ENCODE results near the gene SMC1B.

The SMC1B gene

DNA sequence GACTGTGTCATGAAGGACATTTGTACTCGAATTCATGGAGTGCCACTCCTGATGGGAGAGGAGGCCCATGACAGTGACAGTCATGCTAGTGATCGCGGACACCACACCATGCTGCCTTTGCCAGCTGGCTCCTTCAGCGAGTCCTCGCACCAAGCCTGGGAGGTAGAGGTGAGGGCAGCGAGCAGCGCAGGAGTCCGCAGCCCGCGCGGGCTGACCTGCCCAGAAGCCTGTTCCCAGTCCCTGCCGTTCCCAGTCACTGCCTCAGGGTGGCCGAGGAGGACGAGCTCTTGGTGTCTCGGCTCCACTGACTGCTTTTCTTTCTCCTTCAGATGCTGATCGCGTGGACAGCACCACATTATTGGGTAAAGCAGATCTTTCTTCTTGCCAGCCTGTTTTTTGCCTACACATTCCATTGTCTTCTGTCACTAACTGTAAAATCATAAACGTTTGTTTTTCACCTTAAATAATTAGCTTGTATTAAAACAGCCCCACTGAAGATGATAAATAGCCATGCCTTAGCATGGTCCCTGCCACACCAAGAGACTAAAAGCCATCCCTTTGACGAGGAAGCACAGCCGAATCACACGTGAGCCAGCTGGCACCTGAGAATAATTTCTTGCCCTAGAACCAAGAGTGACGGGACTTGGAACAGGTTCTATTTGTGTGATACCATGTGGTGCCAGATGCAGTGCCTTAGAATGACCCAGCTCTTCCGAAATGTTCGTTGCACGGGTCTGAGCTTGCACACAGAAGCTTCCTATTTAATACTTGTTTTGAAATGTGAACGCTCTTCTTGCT is 78.2 kb downstream of the SMC1B start:
- DNase-seq (ENCODE audit: low read depth) = no peak
- no peak overlapping the region for H3K4me3 ChIP-seq (ENCODE audit: low read depth, low read length)
- in situ Hi-C loops (cut with HindIII; ENCODE audit: low sequenced_read_pairs) = no loop called here
- TF ChIP-seq, protein P1, sequence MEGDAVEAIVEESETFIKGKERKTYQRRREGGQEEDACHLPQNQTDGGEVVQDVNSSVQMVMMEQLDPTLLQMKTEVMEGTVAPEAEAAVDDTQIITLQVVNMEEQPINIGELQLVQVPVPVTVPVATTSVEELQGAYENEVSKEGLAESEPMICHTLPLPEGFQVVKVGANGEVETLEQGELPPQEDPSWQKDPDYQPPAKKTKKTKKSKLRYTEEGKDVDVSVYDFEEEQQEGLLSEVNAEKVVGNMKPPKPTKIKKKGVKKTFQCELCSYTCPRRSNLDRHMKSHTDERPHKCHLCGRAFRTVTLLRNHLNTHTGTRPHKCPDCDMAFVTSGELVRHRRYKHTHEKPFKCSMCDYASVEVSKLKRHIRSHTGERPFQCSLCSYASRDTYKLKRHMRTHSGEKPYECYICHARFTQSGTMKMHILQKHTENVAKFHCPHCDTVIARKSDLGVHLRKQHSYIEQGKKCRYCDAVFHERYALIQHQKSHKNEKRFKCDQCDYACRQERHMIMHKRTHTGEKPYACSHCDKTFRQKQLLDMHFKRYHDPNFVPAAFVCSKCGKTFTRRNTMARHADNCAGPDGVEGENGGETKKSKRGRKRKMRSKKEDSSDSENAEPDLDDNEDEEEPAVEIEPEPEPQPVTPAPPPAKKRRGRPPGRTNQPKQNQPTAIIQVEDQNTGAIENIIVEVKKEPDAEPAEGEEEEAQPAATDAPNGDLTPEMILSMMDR (IDR thresholded peaks at IDR 0.05; ENCODE audit: low read depth, low read length, missing control alignments) = peak; percentile 18

DNA sequence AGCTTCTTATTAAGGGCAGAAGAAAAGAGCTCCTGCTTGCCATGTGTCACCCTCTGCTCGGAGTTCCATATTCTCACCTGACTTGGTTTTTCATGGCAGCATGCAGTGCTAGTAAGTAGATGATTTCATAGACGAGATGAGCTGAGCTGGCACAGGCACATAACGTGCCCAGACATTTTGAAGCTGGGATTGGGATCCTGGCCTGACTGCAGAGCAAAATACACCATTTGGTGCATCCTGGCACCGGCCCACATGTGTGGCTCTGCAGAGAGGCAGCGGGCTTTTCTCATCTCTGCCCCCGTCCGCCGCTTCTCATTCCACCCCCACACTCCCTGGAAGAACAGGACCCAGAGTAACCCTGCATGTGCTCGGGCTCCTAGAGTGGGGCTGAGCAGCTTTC is 78.9 kb downstream of the SMC1B start:
- TF ChIP-seq, protein P1 (IDR thresholded peaks at IDR 0.05; ENCODE audit: low read depth, low read length, missing control alignments) = no peak
- in situ Hi-C loops (cut with HindIII; ENCODE audit: low sequenced_read_pairs) = loop anchor here (5.0 kb wide), 1 partner anchor 62 kb away; no protein-coding TSS in a partner anchor
- no peak overlapping the region for H3K4me3 ChIP-seq (ENCODE audit: low read depth, low read length)
- no peak for DNase-seq (ENCODE audit: low read depth)

DNA sequence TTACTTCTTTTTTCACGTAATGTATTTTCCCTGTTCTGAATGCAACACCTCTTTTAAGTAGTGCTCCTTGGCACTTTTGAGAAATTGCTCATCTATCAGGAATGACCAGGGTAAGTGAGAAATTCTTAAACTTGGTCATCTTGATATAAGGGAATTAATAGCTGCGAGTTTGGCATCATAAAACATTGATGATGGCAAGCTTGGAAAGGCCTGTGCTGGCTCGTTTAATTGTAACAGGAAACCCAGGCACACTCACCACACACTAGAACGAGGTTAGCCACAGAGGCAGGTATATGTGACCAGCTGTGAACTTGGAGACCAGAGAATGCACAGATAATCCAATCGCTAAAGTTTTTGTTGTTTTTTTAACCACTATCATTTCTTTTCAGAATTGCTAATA is 79.3 kb downstream of the SMC1B start:
- no peak for DNase-seq (ENCODE audit: low read depth)
- TF ChIP-seq, protein P1 (IDR thresholded peaks at IDR 0.05; ENCODE audit: low read depth, low read length, missing control alignments) = no peak
- no peak overlapping the region for H3K4me3 ChIP-seq (ENCODE audit: low read depth, low read length)
- in situ Hi-C loops (cut with HindIII; ENCODE audit: low sequenced_read_pairs) = loop anchor here (5.0 kb wide), 1 partner anchor 62 kb away; no protein-coding TSS in a partner anchor

DNA sequence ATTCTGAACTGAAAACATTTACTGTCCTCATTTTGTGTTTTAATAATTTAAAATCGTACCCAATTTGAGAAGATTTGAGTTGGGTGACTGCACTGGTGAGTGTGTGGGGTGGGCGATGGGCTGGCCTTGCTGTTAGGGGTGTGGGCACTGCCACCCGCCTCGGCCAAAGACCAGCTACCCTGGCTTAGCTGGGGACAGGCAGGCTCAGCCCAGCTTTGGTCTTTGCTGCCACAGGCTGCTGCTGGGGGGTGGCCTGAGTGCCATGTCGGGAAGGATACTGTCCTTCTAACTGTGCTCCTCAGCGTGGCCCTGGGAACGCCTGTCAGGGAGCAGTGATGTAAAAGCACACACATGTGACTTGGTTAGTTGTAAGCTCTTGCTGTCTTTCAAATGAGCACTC is 81.4 kb downstream of the SMC1B start:
- no peak for DNase-seq (ENCODE audit: low read depth)
- TF ChIP-seq, protein P1 (IDR thresholded peaks at IDR 0.05; ENCODE audit: low read depth, low read length, missing control alignments) = no peak
- in situ Hi-C loops (cut with HindIII; ENCODE audit: low sequenced_read_pairs) = loop anchor here (5.0 kb wide), 1 partner anchor 60 kb away; no protein-coding TSS in a partner anchor

DNA sequence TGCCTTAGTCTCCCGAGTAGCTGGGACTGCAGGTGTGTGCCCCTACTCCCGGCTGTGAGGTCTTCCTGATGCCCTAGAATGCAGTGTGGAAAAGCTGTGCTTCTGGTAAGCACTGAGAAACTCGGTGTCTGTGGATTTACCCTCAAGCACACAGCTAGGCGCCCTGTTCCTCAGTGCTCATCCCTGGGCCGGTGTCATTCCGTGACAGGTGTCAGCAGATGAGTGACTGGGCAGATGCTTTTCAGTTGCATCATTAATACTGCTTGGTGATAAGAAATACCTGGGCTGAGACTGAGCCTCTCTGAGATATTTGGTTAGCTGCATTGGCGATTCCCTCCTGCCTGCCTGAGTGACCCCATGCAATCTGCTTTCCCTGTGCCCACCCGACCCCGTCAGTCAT is 81.9 kb downstream of the SMC1B start:
- in situ Hi-C loops (cut with HindIII; ENCODE audit: low sequenced_read_pairs) = loop anchor here (5.0 kb wide), 1 partner anchor 59 kb away; no protein-coding TSS in a partner anchor
- H3K4me3 ChIP-seq (ENCODE audit: low read depth, low read length) = no peak overlapping the region
- TF ChIP-seq, protein P1 (IDR thresholded peaks at IDR 0.05; ENCODE audit: low read depth, low read length, missing control alignments) = no peak
- DNase-seq (ENCODE audit: low read depth) = no peak

More for the DNA sequence above, 81.4 kb downstream of the SMC1B start:
- no peak overlapping the region for H3K4me3 ChIP-seq (ENCODE audit: low read depth, low read length)

DNA sequence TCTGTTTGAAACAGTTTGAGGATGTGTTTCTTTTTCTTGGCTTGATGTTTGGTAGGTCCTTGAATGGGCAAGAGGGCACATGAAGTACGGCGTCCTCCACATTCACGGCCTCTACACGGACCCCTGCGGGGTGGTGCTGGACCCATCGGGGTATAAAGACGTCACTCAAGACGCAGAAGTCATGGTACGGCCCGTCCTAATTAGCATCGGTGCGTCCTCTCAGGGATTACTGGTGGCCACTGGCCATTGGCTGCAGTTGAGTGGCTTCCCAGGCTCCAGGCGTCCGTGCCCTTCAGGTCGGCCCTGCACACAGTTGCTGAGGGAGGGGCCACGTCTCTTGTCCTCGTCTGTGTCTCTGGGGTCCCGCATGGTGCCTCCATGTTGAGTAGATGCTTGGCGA is 82.9 kb downstream of the SMC1B start:
- in situ Hi-C loops (cut with HindIII; ENCODE audit: low sequenced_read_pairs) = loop anchor here (5.0 kb wide), 1 partner anchor 58 kb away; no protein-coding TSS in a partner anchor
- DNase-seq (ENCODE audit: low read depth) = no peak
- TF ChIP-seq, protein P1 (IDR thresholded peaks at IDR 0.05; ENCODE audit: low read depth, low read length, missing control alignments) = no peak
- H3K4me3 ChIP-seq (ENCODE audit: low read depth, low read length) = no peak overlapping the region

Measured in astrocyte of the cerebellum (primary cell).